ENCODE measurements around the gene NQO2.

DNA sequence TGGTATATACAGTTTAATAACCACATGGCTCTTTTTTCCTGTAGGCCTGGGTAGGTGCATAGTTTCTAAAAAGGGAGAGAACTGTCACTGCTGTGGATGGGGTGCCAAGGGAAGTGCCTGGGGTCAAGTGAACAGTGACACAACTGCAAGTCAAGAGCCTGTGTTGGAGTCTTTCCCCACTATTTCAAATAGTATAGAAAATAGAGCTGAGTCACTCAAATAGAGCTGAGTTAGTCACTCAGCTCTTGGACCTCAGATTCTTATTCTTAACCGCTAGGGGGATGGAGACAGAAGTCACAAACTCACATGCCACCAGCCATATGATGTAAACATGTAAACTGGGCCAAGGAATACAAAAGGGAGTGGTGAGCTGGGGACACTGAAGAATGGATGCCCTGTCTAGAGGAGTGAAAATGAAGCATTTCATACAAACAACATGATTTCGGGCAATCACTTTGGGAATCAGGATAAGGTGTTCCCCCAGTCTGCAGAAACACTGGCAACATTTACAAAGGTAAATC is 2.1 kb downstream of the NQO2 start:
- no peak for TF ChIP-seq TCF12 (IDR thresholded peaks at IDR 0.05; ENCODE audit: low read depth)
- TF ChIP-seq RAD21 (IDR thresholded peaks at IDR 0.05; ENCODE audit: low read depth): peak; percentile 33
